ENCODE results near the gene PHPT1.

DNA sequence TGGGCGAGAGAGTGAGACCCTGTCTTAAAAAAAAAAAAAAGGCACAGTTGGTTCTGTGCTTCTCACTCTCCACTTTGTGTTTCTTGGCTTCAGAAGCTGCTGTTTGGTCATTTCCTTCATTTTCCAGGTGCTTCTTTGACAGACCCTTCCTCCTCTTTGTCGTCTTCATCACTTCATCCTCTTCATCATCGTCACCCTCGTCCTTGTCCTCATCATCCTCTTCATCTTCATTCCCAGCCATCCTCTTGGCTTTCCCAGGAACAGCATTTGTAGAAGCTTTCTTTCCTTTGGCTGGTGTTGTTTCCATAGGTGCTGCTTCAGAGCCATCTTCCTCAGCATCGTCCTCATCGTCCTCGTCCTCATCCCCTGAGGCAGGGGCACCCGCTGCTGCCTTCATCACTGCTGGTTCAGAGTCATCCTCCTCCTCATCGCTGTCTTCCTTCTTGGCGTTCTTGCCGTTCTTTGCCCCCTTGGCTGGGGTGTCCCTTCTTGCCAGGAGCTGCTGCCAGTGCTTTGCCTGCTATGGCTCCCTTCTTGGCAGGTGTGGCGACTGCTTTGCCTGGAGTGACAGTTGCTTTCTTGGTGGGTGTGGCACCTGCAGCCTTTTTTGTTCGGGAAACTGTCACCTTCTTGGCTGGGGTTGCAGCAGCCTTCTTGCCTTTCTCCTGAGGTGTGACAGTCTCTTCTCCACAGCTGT is 34.3 kb upstream of the PHPT1 start:
- TF ChIP-seq, protein P1, sequence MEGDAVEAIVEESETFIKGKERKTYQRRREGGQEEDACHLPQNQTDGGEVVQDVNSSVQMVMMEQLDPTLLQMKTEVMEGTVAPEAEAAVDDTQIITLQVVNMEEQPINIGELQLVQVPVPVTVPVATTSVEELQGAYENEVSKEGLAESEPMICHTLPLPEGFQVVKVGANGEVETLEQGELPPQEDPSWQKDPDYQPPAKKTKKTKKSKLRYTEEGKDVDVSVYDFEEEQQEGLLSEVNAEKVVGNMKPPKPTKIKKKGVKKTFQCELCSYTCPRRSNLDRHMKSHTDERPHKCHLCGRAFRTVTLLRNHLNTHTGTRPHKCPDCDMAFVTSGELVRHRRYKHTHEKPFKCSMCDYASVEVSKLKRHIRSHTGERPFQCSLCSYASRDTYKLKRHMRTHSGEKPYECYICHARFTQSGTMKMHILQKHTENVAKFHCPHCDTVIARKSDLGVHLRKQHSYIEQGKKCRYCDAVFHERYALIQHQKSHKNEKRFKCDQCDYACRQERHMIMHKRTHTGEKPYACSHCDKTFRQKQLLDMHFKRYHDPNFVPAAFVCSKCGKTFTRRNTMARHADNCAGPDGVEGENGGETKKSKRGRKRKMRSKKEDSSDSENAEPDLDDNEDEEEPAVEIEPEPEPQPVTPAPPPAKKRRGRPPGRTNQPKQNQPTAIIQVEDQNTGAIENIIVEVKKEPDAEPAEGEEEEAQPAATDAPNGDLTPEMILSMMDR (IDR thresholded peaks at IDR 0.05) = no peak
- TF ChIP-seq POLR2AphosphoS5 (IDR thresholded peaks at IDR 0.05) = no peak

Data from stomach (tissue), 4 donors.